Psoas muscle (tissue), 8 donors: ENCODE measurements around the gene ARSD. TPM values are rescaled to one million over a fixed set of nuclear protein-coding genes. Genes with fewer than 3 reads are reported as not detected.

ENCODE experiments used
- ATAC-seq, 4 donors: fragments of 200-7000 bp; cut with Tn5 transposase; one replicate each; pipeline ENCODE4 v1.9.1; 2020; ENCODE audit warnings: moderate library complexity in 3 of 4, mild to moderate bottlenecking in 2 of 4
- DNase-seq, 2 donors: peaks; one replicate each; pipeline ENCODE4 v3.0.0-alpha.2; 2020
- H3K27ac ChIP-seq: fragments of 200-600 bp; one replicate; pipeline ENCODE4 v1.8.0; 2022
- H3K27me3 ChIP-seq, 3 donors: fragments of 200-600 bp in 1 of 3; one replicate each; pipeline versions ENCODE4 v1.6.1 to v1.8.0; 2013 to 2022; ENCODE audit warnings: low read length in 2 of 3, mild to moderate bottlenecking in 2 of 3, moderate library complexity in 1 of 3; ENCODE audit not compliant: insufficient read depth in 3 of 3
- H3K36me3 ChIP-seq, 2 donors: fragments of 200-600 bp in 1 of 2; one replicate each; pipeline versions ENCODE4 v1.6.1 to v1.8.0; 2013 to 2022; ENCODE audit warnings: low read depth in 1 of 2, mild to moderate bottlenecking in 1 of 2, moderate library complexity in 1 of 2; ENCODE audit not compliant: insufficient read depth in 1 of 2
- H3K4me1 ChIP-seq: fragments of 200-600 bp; one replicate; pipeline ENCODE4 v1.8.0; 2022
- H3K4me3 ChIP-seq: fragments of 200-600 bp; one replicate; pipeline ENCODE4 v1.8.0; 2022; ENCODE audit warnings: mild to moderate bottlenecking
- H3K9me3 ChIP-seq: fragments of 200-600 bp; one replicate; pipeline ENCODE4 v1.8.0; 2022
- WGBS, 3 donors: extraction: QIAGEN DNeasy Blood & Tissue Kit; methylation state at CpG; one replicate each; pipeline versions ENCODE4 v1.1.6 to v1.1.7; 2013; 5-methylcytosine and 5-hydroxymethylcytosine counted together
- intact Hi-C, 2 donors: fragments of 100-400 bp; cut with DNase I; formaldehyde crosslinking; loops; one replicate each; pipeline versions ENCODE4 v1.11.0 to v1.14.2; 2022
- polyA plus RNA-seq, 3 donors: library from polyadenylated mRNA; stranded (reverse); fragments of 200-250 nt; gene quantifications; one replicate each; pipeline ENCODE4 v1.2.3, GENCODE V29; 2013
- total RNA-seq, 4 donors: library from RNA; stranded (reverse); fragmentation: NEBNext Ultra II Directional in 2 of 4; extraction: Animal tissue kit (Norgen Biotek cat#: 25700) in 2 of 4; gene quantifications; one replicate each; pipeline versions ENCODE4 v1.2.1 to v1.2.4, GENCODE V29; 2021 to 2023
- TF ChIP-seq, protein P1 (sequence below): fragments of 200-600 bp; IDR thresholded peaks from one replicate; pipeline ENCODE4 v1.8.0; 2022; ENCODE audit warnings: antibody characterized with exemption
- donor health status: healthy with polysubstance abuse.
- donor health status: DM: no; HTN: no; CAD: no; lungs with moderate emphysema.
- donor health status: Bipolar disorder and iron deficiency.
- donor health status: healthy.
- donor health status: DM: yes; HTN: yes; CAD: no.
- donor health status: DM: no; HTN: no; CAD: no.
- donor health status: DM: no; HTN: no; CAD: no.
- donor health status: DM: yes; HTN: yes; CAD: no.

The ARSD gene
- total and polyA plus RNA-seq, 7 donors: 0.66 to 2.4 (median 1.6) TPM

DNA sequence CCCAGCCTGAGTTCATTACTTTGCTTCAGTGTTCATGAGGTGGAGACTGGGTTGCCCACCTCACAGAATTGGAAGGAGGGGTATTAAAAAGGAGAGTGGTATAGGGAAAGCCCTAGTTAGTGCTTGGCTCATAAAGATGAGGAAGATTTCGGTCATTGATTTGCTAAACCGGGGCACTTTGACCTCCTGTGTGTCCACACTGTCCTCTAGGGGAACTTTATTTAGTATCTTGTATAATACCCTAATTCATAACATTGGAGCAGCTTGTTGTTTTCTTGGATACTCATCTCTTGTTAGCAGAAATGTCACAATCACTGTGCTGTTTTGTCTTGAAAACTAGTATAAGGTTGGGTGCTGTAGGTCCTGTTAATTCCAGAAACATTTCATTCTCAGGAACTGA, 50.6 kb downstream of the ARSD start:
- TF ChIP-seq, protein P1, sequence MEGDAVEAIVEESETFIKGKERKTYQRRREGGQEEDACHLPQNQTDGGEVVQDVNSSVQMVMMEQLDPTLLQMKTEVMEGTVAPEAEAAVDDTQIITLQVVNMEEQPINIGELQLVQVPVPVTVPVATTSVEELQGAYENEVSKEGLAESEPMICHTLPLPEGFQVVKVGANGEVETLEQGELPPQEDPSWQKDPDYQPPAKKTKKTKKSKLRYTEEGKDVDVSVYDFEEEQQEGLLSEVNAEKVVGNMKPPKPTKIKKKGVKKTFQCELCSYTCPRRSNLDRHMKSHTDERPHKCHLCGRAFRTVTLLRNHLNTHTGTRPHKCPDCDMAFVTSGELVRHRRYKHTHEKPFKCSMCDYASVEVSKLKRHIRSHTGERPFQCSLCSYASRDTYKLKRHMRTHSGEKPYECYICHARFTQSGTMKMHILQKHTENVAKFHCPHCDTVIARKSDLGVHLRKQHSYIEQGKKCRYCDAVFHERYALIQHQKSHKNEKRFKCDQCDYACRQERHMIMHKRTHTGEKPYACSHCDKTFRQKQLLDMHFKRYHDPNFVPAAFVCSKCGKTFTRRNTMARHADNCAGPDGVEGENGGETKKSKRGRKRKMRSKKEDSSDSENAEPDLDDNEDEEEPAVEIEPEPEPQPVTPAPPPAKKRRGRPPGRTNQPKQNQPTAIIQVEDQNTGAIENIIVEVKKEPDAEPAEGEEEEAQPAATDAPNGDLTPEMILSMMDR: no peak
- no peaks in the 10 kb centered on the region for H3K9me3 ChIP-seq
- H3K4me3 ChIP-seq: no peak overlapping the region
- DNase-seq: no peak
- 67 to 86% (median 71%) methylated on average over 2 of the region's 2 CpGs for WGBS, 3 donors
- H3K36me3 ChIP-seq: no peaks in the 10 kb centered on the region
- H3K27me3 ChIP-seq: no peaks in the 10 kb centered on the region
- no peaks in the 10 kb centered on the region for H3K4me1 ChIP-seq
- no peak overlapping the region for H3K27ac ChIP-seq
- ATAC-seq: no peak
- intact Hi-C loops: no loop called here

DNA sequence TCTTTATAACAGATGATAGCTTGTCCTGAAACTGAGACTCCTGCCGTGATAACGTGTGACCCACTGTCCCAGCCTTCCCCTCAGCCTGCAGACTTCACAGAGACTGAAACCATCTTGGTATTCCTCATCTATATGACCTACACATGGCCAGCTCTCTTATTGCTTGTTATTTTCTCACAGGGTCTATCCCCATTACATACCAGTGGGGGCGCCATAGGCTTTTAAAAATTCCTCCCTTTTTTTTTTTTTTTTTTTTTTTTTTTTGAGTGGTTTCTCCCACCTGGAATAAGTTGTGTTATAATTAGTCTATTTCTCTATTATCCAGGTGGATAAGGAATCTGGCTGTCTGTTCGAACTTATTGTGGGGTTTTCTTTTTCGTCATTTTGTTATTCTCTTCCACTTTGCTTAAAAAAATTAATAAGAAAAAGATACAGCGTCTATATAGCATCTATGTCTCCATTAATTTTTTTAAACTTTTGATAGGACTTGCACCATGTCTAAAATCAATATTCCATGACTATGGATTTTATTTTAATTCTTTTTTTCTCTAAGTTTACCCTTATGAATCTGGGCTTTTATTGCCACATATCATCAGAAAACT, 53.2 kb downstream of the ARSD start:
- H3K36me3 ChIP-seq: no peaks in the 10 kb centered on the region
- peaks cover 1% of the 10 kb centered on the region for H3K9me3 ChIP-seq
- TF ChIP-seq, protein P1: no peak
- 78 to 86% (median 81%) methylated on average over 6 of the region's 6 CpGs for WGBS, 3 donors
- no peaks in the 10 kb centered on the region for H3K4me1 ChIP-seq
- no peak overlapping the region for H3K4me3 ChIP-seq
- DNase-seq (no peak), ATAC-seq (no peak)
- intact Hi-C loops: no loop called here
- no peaks in the 10 kb centered on the region for H3K27me3 ChIP-seq
- H3K27ac ChIP-seq: no peak overlapping the region

DNA sequence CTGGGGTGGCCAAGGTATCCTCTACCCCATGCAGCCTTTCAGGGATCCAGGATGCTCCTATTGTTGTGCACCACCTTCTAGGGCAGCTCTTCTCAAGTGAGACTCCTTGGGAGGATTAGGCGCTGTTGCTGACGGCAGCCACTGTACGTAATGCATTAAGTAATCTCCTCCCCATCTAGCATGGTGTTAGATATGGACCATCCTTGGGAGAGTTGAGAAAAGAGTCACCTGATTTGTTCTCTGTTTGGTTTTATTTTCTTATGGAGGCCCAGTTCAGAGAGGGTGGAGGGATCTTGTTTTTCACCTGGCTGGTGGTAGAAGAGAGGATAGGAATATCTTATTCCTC, 54.0 kb downstream of the ARSD start:
- TF ChIP-seq, protein P1: no peak
- 93 to 100% (median 98%) methylated on average over 3 of the region's 3 CpGs for WGBS, 3 donors

DNA sequence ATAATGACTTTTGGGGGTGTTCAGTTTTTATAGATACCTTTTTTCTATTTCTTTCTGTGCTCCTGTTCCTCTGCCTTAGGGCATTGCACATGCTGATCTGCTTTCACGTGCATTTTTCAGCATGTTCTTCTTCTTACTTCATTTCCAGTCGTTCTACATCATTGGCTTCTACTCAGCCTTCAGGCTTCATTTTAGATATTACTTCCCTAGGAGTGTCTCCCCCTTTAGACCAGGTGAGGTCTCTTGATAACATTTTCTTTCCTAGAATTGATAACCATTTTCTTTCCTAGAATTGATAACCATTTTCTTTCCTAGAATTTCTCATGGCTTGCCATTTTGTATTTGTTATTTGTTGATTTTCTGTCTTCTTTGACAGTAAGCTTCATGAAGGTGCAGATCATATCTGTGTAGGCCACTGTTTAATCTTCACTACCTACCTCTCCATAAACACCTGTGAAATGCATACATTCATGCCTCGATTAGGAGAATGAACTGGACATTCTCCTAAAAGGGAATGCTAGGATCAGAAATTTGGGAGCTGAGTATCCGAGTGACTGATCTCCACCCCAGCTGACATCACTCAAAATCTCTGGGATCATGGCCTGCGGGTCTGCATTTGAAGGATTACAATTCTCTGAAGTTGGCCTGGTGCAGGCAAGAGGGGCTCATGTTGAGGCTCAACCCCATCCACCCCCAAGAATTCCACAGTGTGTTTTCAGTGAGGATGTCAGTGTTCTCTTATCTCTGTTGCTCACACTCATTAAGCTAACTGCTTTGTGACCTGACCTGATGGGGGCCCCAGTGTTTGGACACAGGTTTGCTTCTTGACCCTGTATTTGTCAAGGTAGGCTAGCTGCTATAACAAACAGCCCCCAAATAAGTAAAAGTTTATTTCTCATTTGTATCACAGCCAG, 54.7 kb downstream of the ARSD start:
- Histone ChIP-seq H3K27ac (no peak overlapping the region), H3K4me1 (no peaks in the 10 kb centered on the region), H3K36me3 (no peaks in the 10 kb centered on the region), H3K4me3 (no peak overlapping the region), H3K27me3 (no peaks in the 10 kb centered on the region), H3K9me3 (peaks cover 4% of the 10 kb centered on the region)
- TF ChIP-seq, protein P1: no peak
- DNase-seq (no peak), ATAC-seq (no peak)
- intact Hi-C loops: no loop called here
- 88 to 92% (median 89%) methylated on average over 5 of the region's 5 CpGs for WGBS, 3 donors

More for the DNA sequence above, 54.0 kb downstream of the ARSD start:
- Histone ChIP-seq H3K27me3 (no peaks in the 10 kb centered on the region), H3K36me3 (no peaks in the 10 kb centered on the region), H3K9me3 (peaks cover 4% of the 10 kb centered on the region), H3K4me1 (no peaks in the 10 kb centered on the region), H3K4me3 (no peak overlapping the region), H3K27ac (no peak overlapping the region)
- intact Hi-C loops: no loop called here
- no peak for DNase-seq
- ATAC-seq: no peak
